ENCODE data around the gene ATG7.

The ATG7 gene

GRCh38 chr3:11382146-11382745 is 110.0 kb downstream of the ATG7 start:
- 80 to 86% methylated on average over 1 of the region's 8 CpGs for WGBS, 2 experiments
- Histone ChIP-seq H3K9me3 (ENCODE audit: control insufficient read depth, low read length) (no peaks in the 10 kb centered on the region), H3K4me1 (ENCODE audit: control insufficient read depth, insufficient read depth, low read length) (peaks cover 15% of the 10 kb centered on the region), H3K4me3 (ENCODE audit: insufficient read depth, low read depth, low read length) (no peak overlapping the region), H3K27ac (ENCODE audit: insufficient read depth, low read depth, low read length, poor library complexity, severe bottlenecking) (no peak overlapping the region), H3K36me3 (ENCODE audit: control insufficient read depth, insufficient read depth, low read length) (no peaks in the 10 kb centered on the region), H3K27me3 (ENCODE audit: control insufficient read depth, insufficient read depth, low read length, poor library complexity, severe bottlenecking) (no peaks in the 10 kb centered on the region)

GRCh38 chr3:11384074-11384473 is 111.9 kb downstream of the ATG7 start:
- no peaks in the 10 kb centered on the region for H3K27me3 ChIP-seq (ENCODE audit: control insufficient read depth, insufficient read depth, low read length, poor library complexity, severe bottlenecking)
- no peaks in the 10 kb centered on the region for H3K36me3 ChIP-seq (ENCODE audit: control insufficient read depth, insufficient read depth, low read length)
- WGBS, 2 experiments: 95 to 100% methylated on average over 2 of the region's 2 CpGs
- no peaks in the 10 kb centered on the region for H3K9me3 ChIP-seq (ENCODE audit: control insufficient read depth, low read length)
- H3K4me3 ChIP-seq (ENCODE audit: insufficient read depth, low read depth, low read length): no peak overlapping the region
- no peak overlapping the region for H3K27ac ChIP-seq (ENCODE audit: insufficient read depth, low read depth, low read length, poor library complexity, severe bottlenecking)
- peaks cover 15% of the 10 kb centered on the region for H3K4me1 ChIP-seq (ENCODE audit: control insufficient read depth, insufficient read depth, low read length)

DNA sequence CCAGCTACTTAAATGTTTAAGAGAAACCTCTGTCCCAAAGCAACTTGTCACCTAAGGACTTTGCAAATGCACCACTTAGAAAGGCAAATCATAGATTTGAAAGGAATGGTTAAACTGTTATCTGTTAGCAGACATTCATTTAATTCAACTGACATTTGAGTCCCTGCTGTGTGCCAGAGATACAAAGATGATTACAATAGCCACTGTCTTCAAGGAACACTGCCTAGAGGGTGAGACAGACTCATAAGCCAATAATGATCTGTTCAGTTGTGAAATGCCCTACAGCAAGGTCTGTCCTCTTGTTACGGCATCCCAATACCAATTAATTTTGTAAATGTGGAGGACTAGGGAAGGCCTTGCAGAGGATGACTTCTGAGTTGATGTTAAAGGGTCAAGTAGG is 113.1 kb downstream of the ATG7 start:
- Histone ChIP-seq H3K27ac (ENCODE audit: insufficient read depth, low read depth, low read length, poor library complexity, severe bottlenecking) (no peak overlapping the region), H3K36me3 (ENCODE audit: control insufficient read depth, insufficient read depth, low read length) (no peaks in the 10 kb centered on the region), H3K9me3 (ENCODE audit: control insufficient read depth, low read length) (no peaks in the 10 kb centered on the region), H3K27me3 (ENCODE audit: control insufficient read depth, insufficient read depth, low read length, poor library complexity, severe bottlenecking) (no peaks in the 10 kb centered on the region), H3K4me1 (ENCODE audit: control insufficient read depth, insufficient read depth, low read length) (peaks cover 10% of the 10 kb centered on the region), H3K4me3 (ENCODE audit: insufficient read depth, low read depth, low read length) (no peak overlapping the region)
- WGBS, 2 experiments: 89 to 100% methylated on average over 1 of the region's 1 CpG

DNA sequence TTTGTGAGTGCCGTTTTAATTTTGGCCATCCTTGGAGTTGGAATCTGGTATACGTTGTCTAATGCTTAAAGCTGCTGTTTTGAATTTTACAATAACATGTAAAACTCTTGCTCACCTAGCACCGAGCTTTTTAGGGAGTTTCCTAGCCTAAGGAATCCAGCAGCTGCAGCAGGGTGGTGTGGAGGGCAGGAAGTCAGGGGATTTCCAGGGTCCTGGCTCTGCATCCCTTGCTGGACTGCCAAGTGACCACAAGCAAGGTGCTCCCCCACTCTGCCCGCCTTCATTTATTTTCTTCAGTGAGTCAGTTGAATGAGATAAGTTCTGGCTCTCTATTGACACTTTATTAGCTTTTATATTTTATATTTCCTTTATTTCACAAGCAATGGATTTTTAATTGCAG is 113.7 kb downstream of the ATG7 start:
- no peaks in the 10 kb centered on the region for H3K36me3 ChIP-seq (ENCODE audit: control insufficient read depth, insufficient read depth, low read length)
- H3K4me1 ChIP-seq (ENCODE audit: control insufficient read depth, insufficient read depth, low read length): peaks cover 11% of the 10 kb centered on the region
- WGBS, 2 experiments: 92 to 96% methylated on average over 3 to 4 of the region's 4 CpGs
- no peak overlapping the region for H3K4me3 ChIP-seq (ENCODE audit: insufficient read depth, low read depth, low read length)
- no peak overlapping the region for H3K27ac ChIP-seq (ENCODE audit: insufficient read depth, low read depth, low read length, poor library complexity, severe bottlenecking)
- no peaks in the 10 kb centered on the region for H3K9me3 ChIP-seq (ENCODE audit: control insufficient read depth, low read length)
- no peaks in the 10 kb centered on the region for H3K27me3 ChIP-seq (ENCODE audit: control insufficient read depth, insufficient read depth, low read length, poor library complexity, severe bottlenecking)

- H3K27ac ChIP-seq (ENCODE audit: insufficient read depth, low read depth, low read length, poor library complexity, severe bottlenecking): no peak overlapping the region
- 93 to 95% methylated on average over 2 of the region's 2 CpGs for WGBS, 2 experiments
- H3K9me3 ChIP-seq (ENCODE audit: control insufficient read depth, low read length): no peaks in the 10 kb centered on the region
- H3K36me3 ChIP-seq (ENCODE audit: control insufficient read depth, insufficient read depth, low read length): no peaks in the 10 kb centered on the region
- H3K4me3 ChIP-seq (ENCODE audit: insufficient read depth, low read depth, low read length): no peak overlapping the region
- no peaks in the 10 kb centered on the region for H3K27me3 ChIP-seq (ENCODE audit: control insufficient read depth, insufficient read depth, low read length, poor library complexity, severe bottlenecking)
- peaks cover 11% of the 10 kb centered on the region for H3K4me1 ChIP-seq (ENCODE audit: control insufficient read depth, insufficient read depth, low read length)
Observed at GRCh38 chr3:11386465-11387113, 114.4 kb downstream of the ATG7 start.

DNA sequence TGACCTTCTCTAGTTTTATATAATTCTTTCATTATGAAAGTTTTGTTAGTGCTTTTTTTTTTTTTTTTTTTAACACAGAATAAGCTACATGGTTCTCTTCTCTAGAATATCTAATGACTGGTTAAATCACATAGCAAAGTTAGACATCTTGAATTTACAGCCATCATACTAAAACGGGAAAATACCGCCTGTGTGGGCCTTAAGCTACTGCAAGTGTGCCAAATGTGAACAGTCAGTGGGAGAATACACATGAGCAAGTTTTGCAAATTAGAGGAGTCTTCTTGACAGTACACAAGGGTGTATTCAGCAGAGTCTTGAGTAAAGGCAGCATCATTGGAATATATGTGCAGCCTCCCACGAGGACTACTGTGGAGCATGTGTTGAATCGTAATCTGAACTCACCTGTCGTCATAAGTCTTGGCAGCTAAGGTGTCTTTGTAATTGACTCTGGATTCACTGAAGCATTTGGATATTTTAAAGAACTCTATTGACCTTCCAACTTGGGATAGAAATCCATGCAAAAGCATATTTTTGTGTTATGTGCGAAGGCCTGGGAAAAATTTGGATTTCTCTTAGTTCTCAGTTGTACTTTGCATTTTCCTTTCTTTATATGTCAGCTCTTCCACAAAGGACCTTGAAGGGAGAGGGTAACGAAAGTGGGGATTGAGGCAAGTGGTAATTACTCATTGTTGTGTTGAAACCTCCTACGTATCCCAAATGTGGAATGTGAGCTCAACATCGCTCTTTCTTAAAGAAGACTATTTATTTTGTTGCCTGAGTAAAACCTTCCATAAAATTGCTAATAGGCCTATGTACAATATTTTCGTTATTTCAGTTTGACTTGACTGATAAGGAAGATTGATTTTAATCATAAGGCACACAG is 117.4 kb downstream of the ATG7 start:
- H3K36me3 ChIP-seq (ENCODE audit: control insufficient read depth, insufficient read depth, low read length): no peaks in the 10 kb centered on the region
- no peak overlapping the region for H3K27ac ChIP-seq (ENCODE audit: insufficient read depth, low read depth, low read length, poor library complexity, severe bottlenecking)
- peaks cover 11% of the 10 kb centered on the region for H3K4me1 ChIP-seq (ENCODE audit: control insufficient read depth, insufficient read depth, low read length)
- H3K9me3 ChIP-seq (ENCODE audit: control insufficient read depth, low read length): no peaks in the 10 kb centered on the region
- H3K4me3 ChIP-seq (ENCODE audit: insufficient read depth, low read depth, low read length): no peak overlapping the region
- WGBS, 2 experiments: 86 to 94% methylated on average over 8 to 10 of the region's 10 CpGs
- H3K27me3 ChIP-seq (ENCODE audit: control insufficient read depth, insufficient read depth, low read length, poor library complexity, severe bottlenecking): no peaks in the 10 kb centered on the region

DNA sequence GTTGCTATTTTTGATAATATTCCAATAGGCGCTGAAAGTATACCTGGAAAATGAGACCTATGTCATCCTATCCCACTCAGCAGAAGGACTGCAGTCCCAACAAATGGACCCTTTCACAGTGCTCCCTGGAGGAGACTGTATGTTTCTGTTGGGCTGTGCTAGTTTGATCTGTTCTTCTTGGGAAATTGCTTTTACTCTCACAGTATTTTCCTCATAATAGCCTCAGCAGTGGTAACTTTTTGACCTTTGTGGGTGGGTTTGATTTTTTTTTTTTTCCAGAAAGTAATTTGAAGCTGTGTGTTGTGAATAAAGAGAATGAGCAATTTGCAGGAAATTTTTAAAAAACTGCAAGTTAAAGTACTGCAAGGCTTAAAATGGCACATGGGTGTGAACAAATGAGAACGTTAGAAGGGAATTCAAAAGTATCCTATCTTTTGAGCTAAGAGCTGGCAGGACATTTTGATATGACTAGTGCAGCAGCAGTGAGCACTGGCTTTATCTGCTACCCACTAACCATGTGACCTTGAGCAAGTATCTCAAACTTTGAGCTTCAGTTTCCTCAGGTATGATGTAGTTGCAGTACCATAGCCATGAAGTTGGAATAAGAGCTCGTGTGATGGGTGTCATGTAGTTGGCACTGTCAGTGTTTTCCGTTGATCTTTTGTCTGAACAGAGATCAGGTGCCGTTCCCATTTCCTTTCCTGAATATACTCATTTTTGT is 118.4 kb downstream of the ATG7 start:
- Histone ChIP-seq H3K4me1 (ENCODE audit: control insufficient read depth, insufficient read depth, low read length) (peaks cover 11% of the 10 kb centered on the region), H3K36me3 (ENCODE audit: control insufficient read depth, insufficient read depth, low read length) (no peaks in the 10 kb centered on the region), H3K9me3 (ENCODE audit: control insufficient read depth, low read length) (no peaks in the 10 kb centered on the region), H3K27ac (ENCODE audit: insufficient read depth, low read depth, low read length, poor library complexity, severe bottlenecking) (no peak overlapping the region), H3K4me3 (ENCODE audit: insufficient read depth, low read depth, low read length) (no peak overlapping the region), H3K27me3 (ENCODE audit: control insufficient read depth, insufficient read depth, low read length, poor library complexity, severe bottlenecking) (no peaks in the 10 kb centered on the region)
- WGBS, 2 experiments: 84 to 96% methylated on average over 5 of the region's 5 CpGs

GRCh38 chr3:11391174-11391879 is 119.1 kb downstream of the ATG7 start:
- Histone ChIP-seq H3K4me1 (ENCODE audit: control insufficient read depth, insufficient read depth, low read length) (peaks cover 7% of the 10 kb centered on the region), H3K36me3 (ENCODE audit: control insufficient read depth, insufficient read depth, low read length) (no peaks in the 10 kb centered on the region), H3K27ac (ENCODE audit: insufficient read depth, low read depth, low read length, poor library complexity, severe bottlenecking) (no peak overlapping the region), H3K9me3 (ENCODE audit: control insufficient read depth, low read length) (no peaks in the 10 kb centered on the region), H3K27me3 (ENCODE audit: control insufficient read depth, insufficient read depth, low read length, poor library complexity, severe bottlenecking) (no peaks in the 10 kb centered on the region), H3K4me3 (ENCODE audit: insufficient read depth, low read depth, low read length) (no peak overlapping the region)
- WGBS, 2 experiments: 89 to 91% methylated on average over 6 of the region's 6 CpGs

DNA sequence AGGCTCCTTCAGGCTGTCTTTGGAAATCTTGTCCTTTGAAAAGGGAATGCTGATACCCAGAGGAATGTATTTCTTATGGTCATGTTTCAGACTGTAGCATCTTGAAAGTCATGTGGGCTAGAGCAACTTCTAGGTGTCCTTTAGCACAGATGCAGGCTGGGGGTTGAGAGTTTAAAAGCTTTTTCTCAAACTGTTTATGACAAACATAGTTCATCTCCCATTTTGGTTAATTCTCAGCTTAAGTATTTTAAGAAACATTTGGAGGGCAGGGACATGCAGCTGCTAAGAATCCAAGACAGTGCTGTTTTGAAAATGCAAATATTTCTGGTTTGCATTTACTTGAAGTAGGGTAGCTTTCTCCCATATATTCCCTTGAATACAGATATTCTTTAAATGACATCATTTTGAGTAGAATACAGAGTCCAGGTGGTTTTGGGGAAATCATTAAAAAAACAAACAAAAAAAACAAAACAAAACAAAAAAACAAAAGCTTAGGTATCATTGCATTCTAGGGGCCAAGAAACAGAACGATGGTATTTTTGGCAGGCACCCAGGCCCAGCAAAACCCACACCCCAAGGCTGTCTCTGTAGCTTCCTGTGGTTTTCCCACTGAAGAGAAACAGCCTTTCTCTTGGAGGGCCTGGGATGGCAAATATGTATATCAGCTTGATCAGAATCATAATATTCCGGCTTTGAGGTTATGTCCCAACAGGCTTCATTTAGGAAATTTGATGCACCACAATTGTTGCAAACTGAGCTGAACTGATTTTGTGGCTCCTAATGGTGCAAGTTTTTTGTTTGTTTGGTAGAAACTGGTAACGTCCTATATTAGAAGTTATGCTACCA is 120.0 kb downstream of the ATG7 start:
- Histone ChIP-seq H3K4me1 (ENCODE audit: control insufficient read depth, insufficient read depth, low read length) (peaks cover 7% of the 10 kb centered on the region), H3K27me3 (ENCODE audit: control insufficient read depth, insufficient read depth, low read length, poor library complexity, severe bottlenecking) (no peaks in the 10 kb centered on the region), H3K27ac (ENCODE audit: insufficient read depth, low read depth, low read length, poor library complexity, severe bottlenecking) (no peak overlapping the region), H3K4me3 (ENCODE audit: insufficient read depth, low read depth, low read length) (no peak overlapping the region), H3K9me3 (ENCODE audit: control insufficient read depth, low read length) (no peaks in the 10 kb centered on the region), H3K36me3 (ENCODE audit: control insufficient read depth, insufficient read depth, low read length) (no peaks in the 10 kb centered on the region)
- WGBS, 2 experiments: 84 to 86% methylated on average over 3 of the region's 3 CpGs
